ENCODE measurements around the gene CDKAL1. TPM values are rescaled to one million over a fixed set of nuclear protein-coding genes. Genes with fewer than 3 reads are reported as not detected.

CDKAL1 gene
- total and polyA plus RNA-seq, 2 of the 13 experiments (the other 11 are each of a cell fraction or from before 2014, with no cell fraction given): 9.5 to 27.7 TPM

DNA sequence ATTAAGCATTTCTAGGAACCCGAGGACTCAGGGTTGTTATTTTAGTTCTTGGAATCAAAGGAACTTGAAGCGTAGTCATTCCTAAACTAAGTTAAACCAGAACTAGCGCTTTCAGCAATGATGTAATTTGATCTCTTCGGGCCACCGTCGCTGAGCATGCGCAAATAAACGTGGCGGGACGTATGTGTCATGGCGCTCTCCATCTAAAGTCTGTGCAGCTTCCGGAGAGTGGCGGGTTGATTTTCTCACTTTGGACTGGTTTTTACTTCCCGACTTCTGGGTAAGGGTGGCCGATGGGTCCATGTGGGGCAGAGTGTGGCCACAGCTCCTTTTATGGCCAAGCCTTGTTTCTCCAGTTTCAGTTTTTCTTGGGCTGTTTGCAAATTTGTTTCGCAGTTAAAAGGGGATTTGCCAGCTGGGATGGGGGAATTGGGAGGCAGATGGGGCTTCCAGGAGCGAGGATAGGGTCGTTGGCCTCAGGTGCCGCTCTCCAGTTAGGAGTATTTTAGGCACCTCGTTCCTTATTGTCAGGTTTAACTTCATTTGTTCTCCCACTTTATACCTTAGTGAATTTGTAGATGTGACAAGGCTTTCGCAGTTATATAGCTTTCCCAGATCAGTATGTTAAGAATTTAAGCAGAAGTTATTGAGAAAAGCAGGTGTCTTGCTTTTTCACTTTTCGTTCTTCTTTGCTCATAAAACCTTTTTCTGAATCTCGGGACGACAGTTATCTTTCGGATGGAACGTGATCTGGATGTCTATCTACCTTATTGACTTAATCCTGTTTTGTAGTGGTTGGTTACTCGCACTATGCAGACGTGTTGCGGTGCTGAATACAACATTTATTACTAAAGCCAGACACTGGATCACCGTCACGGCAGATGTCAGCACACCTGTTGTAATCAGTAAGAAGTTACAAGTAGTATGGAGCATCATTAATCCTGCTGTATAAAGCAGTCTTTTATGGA lies at the start of gene CDKAL1 (continued):
- TF ChIP-seq HDAC2 (CRISPR knock-in tag; IDR thresholded peaks at IDR 0.05): peak; percentile 83; the same call in 1 of the 2 replicates
- peak; percentile 97 for TF ChIP-seq SIN3B (IDR thresholded peaks at IDR 0.05; ENCODE audit: low read length)
- peak; percentile 68; the same call in 1 of the 2 replicates for TF ChIP-seq ZNF274 (CRISPR knock-in tag; IDR thresholded peaks at IDR 0.05)
- TF ChIP-seq, protein P1, sequence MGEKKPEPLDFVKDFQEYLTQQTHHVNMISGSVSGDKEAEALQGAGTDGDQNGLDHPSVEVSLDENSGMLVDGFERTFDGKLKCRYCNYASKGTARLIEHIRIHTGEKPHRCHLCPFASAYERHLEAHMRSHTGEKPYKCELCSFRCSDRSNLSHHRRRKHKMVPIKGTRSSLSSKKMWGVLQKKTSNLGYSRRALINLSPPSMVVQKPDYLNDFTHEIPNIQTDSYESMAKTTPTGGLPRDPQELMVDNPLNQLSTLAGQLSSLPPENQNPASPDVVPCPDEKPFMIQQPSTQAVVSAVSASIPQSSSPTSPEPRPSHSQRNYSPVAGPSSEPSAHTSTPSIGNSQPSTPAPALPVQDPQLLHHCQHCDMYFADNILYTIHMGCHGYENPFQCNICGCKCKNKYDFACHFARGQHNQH (CRISPR knock-in tag; IDR thresholded peaks at IDR 0.05): peak; percentile 73; the same call in 1 of the 2 replicates
- TF ChIP-seq ZBTB38 (CRISPR knock-in tag; IDR thresholded peaks at IDR 0.05): peak; percentile 77
- TF ChIP-seq, protein P2, sequence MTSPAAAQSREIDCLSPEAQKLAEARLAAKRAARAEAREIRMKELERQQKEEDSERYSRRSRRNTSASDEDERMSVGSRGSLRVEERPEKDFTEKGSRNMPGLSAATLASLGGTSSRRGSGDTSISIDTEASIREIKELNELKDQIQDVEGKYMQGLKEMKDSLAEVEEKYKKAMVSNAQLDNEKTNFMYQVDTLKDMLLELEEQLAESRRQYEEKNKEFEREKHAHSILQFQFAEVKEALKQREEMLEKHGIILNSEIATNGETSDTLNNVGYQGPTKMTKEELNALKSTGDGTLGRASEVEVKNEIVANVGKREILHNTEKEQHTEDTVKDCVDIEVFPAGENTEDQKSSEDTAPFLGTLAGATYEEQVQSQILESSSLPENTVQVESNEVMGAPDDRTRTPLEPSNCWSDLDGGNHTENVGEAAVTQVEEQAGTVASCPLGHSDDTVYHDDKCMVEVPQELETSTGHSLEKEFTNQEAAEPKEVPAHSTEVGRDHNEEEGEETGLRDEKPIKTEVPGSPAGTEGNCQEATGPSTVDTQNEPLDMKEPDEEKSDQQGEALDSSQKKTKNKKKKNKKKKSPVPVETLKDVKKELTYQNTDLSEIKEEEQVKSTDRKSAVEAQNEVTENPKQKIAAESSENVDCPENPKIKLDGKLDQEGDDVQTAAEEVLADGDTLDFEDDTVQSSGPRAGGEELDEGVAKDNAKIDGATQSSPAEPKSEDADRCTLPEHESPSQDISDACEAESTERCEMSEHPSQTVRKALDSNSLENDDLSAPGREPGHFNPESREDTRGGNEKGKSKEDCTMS (CRISPR knock-in tag; conservative IDR thresholded peaks at IDR 0.05): no peak
- TF ChIP-seq ZSCAN9 (CRISPR knock-in tag; IDR thresholded peaks at IDR 0.05; ENCODE audit: borderline replicate concordance): 0 out of 2 replicates have a peak, but pooled peaks have one; percentile 69
- TF ChIP-seq KMT2B (CRISPR knock-in tag; IDR thresholded peaks at IDR 0.05): peak; percentile 93
- TF ChIP-seq STAT5B (CRISPR knock-in tag; IDR thresholded peaks at IDR 0.05): no peak
- TF ChIP-seq, protein P3, sequence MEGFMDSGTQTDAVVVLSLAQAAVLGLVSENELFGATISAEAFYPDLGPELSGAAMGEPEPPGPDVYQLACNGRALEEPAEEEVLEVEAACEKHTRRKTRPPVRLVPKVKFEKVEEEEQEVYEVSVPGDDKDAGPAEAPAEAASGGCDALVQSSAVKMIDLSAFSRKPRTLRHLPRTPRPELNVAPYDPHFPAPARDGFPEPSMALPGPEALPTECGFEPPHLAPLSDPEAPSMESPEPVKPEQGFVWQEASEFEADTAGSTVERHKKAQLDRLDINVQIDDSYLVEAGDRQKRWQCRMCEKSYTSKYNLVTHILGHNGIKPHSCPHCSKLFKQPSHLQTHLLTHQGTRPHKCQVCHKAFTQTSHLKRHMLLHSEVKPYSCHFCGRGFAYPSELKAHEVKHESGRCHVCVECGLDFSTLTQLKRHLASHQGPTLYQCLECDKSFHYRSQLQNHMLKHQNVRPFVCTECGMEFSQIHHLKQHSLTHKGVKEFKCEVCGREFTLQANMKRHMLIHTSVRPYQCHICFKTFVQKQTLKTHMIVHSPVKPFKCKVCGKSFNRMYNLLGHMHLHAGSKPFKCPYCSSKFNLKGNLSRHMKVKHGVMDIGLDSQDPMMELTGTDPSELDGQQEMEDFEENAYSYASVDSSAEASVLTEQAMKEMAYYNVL (CRISPR knock-in tag; IDR thresholded peaks at IDR 0.05; ENCODE audit: borderline replicate concordance): peak; percentile 17; the same call in 1 of the 2 replicates
- TF ChIP-seq, protein P4, sequence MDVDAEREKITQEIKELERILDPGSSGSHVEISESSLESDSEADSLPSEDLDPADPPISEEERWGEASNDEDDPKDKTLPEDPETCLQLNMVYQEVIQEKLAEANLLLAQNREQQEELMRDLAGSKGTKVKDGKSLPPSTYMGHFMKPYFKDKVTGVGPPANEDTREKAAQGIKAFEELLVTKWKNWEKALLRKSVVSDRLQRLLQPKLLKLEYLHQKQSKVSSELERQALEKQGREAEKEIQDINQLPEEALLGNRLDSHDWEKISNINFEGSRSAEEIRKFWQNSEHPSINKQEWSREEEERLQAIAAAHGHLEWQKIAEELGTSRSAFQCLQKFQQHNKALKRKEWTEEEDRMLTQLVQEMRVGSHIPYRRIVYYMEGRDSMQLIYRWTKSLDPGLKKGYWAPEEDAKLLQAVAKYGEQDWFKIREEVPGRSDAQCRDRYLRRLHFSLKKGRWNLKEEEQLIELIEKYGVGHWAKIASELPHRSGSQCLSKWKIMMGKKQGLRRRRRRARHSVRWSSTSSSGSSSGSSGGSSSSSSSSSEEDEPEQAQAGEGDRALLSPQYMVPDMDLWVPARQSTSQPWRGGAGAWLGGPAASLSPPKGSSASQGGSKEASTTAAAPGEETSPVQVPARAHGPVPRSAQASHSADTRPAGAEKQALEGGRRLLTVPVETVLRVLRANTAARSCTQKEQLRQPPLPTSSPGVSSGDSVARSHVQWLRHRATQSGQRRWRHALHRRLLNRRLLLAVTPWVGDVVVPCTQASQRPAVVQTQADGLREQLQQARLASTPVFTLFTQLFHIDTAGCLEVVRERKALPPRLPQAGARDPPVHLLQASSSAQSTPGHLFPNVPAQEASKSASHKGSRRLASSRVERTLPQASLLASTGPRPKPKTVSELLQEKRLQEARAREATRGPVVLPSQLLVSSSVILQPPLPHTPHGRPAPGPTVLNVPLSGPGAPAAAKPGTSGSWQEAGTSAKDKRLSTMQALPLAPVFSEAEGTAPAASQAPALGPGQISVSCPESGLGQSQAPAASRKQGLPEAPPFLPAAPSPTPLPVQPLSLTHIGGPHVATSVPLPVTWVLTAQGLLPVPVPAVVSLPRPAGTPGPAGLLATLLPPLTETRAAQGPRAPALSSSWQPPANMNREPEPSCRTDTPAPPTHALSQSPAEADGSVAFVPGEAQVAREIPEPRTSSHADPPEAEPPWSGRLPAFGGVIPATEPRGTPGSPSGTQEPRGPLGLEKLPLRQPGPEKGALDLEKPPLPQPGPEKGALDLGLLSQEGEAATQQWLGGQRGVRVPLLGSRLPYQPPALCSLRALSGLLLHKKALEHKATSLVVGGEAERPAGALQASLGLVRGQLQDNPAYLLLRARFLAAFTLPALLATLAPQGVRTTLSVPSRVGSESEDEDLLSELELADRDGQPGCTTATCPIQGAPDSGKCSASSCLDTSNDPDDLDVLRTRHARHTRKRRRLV (CRISPR knock-in tag; IDR thresholded peaks at IDR 0.05): peak; percentile 83; the same call in 1 of the 2 replicates
- TF ChIP-seq, protein P5, sequence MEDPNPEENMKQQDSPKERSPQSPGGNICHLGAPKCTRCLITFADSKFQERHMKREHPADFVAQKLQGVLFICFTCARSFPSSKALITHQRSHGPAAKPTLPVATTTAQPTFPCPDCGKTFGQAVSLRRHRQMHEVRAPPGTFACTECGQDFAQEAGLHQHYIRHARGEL (CRISPR knock-in tag; IDR thresholded peaks at IDR 0.05): no peak
- peak; percentile 80; the same call in 1 of the 2 replicates for TF ChIP-seq ZFP90 (CRISPR knock-in tag; IDR thresholded peaks at IDR 0.05; ENCODE audit: borderline replicate concordance)
